ENCODE data around the gene FXYD4.

Gene FXYD4

GRCh38 chr10:43340101-43340500, 31.3 kb upstream of the FXYD4 start:
- no peak for TF ChIP-seq CTCF (IDR thresholded peaks at IDR 0.05; ENCODE audit: low read depth, low read length)
- DNase-seq (ENCODE audit: low read depth in 2 of 2), result no peak
- no peak overlapping the region for H3K4me3 ChIP-seq (replicated peaks in 1 of 2; ENCODE audit: low read depth in 2 of 2, low read length in 2 of 2)

- DNase-seq (ENCODE audit: low read depth in 2 of 2), result no peak
- no peak for TF ChIP-seq CTCF (IDR thresholded peaks at IDR 0.05; ENCODE audit: low read depth, low read length)
- H3K4me3 ChIP-seq (replicated peaks in 1 of 2; ENCODE audit: low read depth in 2 of 2, low read length in 2 of 2), result no peak overlapping the region
Observed at GRCh38 chr10:43340619-43341018, 30.8 kb upstream of the FXYD4 start.

GRCh38 chr10:43341450-43341849, 30.0 kb upstream of the FXYD4 start:
- no peak overlapping the region for H3K4me3 ChIP-seq (replicated peaks in 1 of 2; ENCODE audit: low read depth in 2 of 2, low read length in 2 of 2)
- no peak for TF ChIP-seq CTCF (IDR thresholded peaks at IDR 0.05; ENCODE audit: low read depth, low read length)
- no peak for DNase-seq (ENCODE audit: low read depth in 2 of 2)

GRCh38 chr10:43342279-43343125, 28.9 kb upstream of the FXYD4 start:
- no peak for DNase-seq (ENCODE audit: low read depth in 2 of 2)
- H3K4me3 ChIP-seq (replicated peaks in 1 of 2; ENCODE audit: low read depth in 2 of 2, low read length in 2 of 2), result no peak overlapping the region
- TF ChIP-seq CTCF (IDR thresholded peaks at IDR 0.05; ENCODE audit: low read depth, low read length), result no peak

GRCh38 chr10:43343126-43343525, 28.3 kb upstream of the FXYD4 start:
- H3K4me3 ChIP-seq (replicated peaks in 1 of 2; ENCODE audit: low read depth in 2 of 2, low read length in 2 of 2), result no peak overlapping the region

GRCh38 chr10:43344051-43344450, 27.4 kb upstream of the FXYD4 start:
- no peak for TF ChIP-seq CTCF (IDR thresholded peaks at IDR 0.05; ENCODE audit: low read depth, low read length)
- no peak overlapping the region for H3K4me3 ChIP-seq (replicated peaks in 1 of 2; ENCODE audit: low read depth in 2 of 2, low read length in 2 of 2)
- no peak for DNase-seq (ENCODE audit: low read depth in 2 of 2)

More at GRCh38 chr10:43343126-43343525, 28.3 kb upstream of the FXYD4 start:
- DNase-seq (ENCODE audit: low read depth in 2 of 2), result no peak
- TF ChIP-seq CTCF (IDR thresholded peaks at IDR 0.05; ENCODE audit: low read depth, low read length), result no peak
